ENCODE data around the gene DIO2.

DIO2 gene

DNA sequence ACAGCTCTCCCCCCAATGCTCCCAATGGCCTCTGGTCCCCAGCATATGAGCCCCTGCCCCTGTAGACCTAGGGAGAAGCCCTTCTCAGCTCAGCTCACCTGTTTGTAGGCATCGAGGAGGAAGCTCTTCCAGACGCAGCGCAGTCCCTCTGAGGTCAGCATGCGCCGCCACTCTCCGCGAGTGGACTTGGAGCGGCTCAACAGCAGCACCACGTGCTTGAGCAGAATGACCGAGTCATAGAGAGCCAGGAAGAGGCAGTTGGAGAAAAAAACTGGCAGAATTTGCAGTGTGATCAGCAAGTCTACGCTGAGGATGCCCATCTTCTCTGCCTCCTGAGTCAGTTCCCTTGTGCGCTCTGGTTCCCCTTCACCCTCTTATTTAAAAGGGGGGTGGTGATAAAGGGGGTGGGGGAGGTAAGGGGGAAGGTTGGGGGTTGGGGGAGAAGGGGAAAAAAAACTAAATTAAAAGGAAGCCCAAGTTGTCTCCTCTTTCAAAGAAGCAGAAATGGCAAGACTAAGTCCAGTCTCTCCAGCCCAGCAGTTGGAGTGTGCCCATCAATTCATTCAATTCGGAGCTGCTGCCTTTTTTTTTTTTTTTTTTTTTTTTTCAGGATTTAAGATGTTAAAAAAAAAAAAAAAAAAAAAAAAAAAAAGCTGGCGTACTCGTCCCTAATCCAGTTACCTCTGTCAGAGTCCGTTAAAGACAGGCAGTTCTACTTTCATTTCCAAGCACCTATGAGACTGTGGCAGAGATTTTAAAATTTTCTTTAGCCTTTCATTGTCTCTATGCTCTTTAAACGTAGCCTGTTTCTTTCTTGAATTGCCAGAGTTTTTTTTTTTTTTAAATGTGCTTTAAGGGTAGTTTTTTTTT is at the start of gene DIO2:
DIO2 (minus strand) TSS at position 352 of the 870 bp plus-strand sequence; CDS start at position 320, 32 bp downstream.
- no peak for DNase-seq

DNA sequence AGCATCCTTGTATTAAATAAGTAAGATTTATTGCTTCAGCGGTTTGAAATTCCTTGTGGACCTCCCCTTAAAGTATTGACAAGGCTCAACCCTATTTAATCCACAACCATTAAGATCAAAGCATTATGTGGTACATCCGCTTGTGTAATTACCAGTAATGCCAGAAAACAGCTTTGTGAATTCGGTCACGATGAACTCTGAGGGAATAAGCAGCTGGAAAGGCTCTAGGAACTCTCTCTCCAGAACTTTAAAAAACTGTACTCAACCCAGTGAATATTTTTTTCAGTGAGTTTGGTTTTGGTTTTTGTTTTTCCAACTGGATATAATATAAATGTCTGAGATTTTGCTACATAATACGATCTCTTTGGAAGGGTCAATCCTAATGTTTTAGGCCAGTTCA is 49.3 kb upstream of the DIO2 start:
- DNase-seq = no peak

DNA sequence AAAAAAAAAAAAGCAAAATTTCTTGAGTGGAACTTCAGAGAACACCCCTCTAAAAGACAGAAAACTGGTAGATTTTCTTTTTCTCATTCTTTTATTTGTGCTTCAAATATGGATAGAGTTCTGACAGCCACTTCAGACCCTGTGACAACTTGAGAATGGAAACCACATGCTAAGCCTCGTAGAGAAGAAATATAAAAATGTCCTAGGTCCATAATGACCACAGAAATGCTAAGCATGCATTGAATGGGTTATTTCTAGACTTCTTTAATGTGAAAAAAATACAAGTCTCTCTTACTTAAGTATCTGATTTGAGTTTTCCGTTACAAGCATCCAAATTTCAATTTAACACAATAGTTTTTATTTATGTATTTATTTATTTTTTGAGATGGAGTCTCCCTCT is 28.3 kb upstream of the DIO2 start:
- DNase-seq = no peak

DNA sequence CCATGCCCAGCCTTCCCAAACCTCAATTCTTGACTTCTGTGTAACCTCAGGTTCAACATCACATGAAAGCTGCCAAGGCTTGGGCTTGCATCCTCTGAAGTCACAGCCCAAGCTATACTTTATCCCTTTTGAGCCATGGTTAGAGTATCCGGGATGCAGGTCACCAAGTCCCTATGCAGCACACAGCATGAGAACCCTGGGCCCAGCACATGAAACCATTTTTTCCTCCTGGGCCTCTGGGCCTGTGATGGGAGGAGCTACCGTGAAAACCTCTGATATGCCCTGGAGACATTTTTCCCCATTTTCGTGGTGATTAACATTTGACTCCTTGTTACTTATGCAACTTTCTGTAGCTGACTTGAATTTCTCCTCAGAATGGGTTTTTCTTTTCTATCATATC is 25.8 kb upstream of the DIO2 start:
- DNase-seq = no peak

DNA sequence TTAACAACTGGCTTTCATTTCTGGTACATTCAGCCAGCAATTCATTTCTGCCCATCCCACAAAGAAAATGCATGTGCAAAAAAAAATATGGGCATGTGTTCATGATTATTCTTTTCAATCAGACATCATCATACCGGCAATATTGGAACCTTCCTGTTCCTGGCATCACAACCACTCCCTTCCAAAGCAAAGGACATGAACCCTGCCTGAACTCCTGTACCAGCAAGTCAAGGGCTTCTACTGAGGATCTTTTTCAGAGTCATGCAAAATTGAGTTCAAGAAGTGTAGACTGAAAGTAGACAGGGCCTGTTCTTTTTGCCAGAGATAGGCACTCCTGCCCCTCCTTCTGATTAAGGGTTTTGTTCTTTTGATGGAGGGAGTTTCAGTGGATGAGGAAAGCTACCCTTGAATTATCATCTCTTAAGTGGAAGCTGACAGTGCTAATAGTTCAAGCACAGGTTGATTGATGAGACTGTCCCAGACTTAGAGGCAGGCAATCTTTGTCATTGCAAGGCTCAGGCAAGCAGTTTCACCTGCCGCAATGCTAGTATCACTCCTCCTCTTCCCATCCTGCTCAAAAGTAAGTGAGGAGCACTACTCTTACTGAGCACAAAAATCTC is 22.3 kb upstream of the DIO2 start:
- no peak for DNase-seq

DNA sequence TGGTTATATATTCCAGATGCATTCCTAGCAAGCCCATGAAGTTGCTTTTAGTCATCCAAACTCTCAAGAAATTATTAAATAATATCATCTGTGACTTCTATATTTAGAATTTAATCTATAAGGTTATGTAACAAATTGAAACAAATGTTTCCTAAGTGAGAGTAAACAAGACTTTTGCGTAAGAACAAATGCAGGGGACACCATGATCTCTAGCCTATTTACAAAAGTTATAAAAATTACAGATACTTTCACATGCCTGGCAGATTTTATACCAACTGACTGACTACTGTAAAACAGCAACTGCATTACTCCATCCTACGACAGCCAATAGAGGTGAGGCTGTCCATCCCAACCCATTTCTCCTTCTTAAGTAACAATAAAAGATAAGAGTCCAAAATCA is 20.4 kb upstream of the DIO2 start:
- DNase-seq = no peak

DNA sequence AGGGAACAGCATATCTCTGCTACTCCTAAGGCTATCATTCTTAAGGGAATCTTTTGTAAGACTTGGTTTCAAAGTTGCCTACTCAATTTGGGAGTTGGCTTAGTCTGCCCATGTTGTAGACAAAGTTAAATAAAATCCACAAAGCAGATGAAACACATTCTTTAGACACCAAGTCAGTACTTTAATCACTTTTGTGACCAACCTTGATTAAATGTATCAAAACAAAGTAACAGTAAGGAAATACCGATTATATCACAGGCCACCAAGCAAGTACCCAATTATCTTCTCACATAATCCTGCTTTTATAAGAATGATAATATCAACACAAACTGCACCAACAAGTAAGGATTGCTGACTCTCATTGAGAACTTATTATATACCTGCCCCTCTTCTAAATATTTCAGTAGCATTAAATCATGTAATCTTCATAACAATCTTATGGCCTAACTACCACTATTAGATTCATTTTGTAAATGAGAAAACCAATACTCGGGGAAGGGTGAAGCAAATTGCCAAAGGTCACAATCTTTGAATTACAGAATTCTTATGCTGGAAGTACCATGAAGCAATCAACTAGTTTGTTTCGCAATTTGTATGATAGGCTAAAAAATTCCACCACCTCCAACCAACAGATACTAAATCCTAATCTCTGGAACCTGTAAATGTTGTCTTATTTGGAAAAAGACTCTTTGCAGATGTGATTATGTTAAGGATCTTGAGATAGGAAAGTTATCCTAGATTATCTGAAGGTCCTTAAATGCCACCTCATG is 12.6 kb upstream of the DIO2 start:
- DNase-seq = no peak

DNA sequence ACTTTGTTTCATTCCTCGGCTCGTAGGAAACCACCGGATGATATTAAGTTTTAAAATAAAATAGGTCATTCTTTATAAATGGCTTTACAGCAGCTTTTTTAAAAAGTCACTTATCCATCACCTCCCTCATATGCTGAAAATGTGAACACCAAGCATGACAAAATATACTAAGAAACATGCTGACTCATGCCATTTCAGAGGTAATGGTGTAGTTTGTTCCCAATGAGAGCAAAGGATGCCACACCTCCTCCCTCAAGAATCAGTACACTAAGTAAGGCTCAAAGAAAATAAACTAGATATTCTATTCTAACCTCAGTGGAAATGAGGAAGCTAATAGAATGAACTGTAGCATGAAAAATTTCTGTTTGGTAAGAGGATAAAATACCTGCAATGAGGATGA is 5.5 kb upstream of the DIO2 start:
- DNase-seq = no peak

DNA sequence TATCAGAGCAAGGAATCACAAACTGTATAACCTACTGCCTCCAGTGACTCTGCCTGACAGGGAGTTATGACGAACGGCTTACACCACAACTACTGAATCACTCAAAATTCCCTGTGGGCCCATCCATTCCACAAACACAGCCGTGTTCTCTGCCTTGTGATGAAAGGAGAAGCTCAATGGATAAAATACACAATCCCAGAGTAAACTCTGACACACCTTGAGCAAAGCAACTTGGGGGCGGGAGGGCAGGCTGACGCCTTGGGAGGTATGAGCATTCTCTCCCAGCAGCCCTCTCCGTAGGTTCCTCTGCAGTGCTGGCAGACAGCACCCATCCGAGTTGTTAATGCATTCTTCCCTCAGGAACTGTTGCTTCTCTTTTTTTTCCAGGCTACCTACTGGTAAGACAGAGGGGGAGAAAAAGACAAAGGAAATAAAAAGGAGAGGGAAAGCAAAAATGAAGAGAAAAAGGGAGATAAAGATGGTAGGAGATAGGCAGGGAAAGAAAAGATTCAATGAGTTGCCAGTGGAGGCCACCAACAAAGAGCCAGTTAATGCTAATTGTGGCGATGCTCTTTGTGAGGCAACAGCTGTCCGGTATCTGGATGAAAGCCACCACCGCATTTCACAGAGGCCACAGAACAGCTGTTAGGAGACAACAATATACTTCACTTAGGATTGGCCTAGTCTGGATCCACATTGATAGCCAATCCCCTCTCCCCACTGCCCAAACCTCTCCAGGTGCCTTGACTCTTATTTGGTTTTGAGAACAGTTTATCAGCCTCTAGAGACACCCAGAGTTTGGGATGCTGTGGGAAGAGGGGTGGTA is 4.7 kb upstream of the DIO2 start:
- no peak for DNase-seq

DNA sequence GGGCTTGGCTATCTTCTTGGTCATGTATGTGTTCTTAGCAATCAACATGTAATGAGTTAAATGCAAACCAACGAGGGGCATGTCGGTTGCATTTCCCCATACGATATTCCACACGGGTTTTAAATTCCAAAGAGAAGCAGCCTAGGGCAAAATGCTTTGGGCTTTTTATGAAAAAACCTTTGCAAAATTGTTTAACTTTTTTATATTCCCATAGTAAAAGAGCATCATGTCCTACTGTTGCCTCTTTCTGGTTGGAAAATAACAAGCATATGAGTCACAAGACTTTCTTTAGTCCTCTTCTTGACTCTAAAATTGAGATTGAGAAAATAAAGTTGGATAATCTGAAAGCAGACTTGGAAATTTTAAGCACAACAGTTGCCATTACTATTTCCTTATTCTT is 3.8 kb upstream of the DIO2 start:
- no peak for DNase-seq

DNA sequence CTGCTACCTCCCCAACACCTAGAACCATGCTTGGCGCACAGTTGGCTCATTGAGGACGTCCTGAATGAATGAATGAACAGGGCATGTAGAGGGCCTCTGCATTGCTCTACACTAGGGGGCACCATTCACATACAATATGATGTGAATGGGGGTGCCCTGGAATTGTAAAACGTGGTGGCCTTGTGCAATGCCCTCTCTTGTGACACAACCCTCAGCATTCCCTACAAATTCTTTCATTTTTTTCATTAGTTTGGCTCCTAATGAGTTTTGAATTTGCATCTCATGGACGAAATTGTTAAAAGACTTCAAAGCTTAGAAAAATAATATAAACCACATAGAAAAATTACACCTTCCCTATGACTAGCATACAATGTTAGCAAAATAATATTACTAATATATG is 2.3 kb upstream of the DIO2 start:
- no peak for DNase-seq

DNA sequence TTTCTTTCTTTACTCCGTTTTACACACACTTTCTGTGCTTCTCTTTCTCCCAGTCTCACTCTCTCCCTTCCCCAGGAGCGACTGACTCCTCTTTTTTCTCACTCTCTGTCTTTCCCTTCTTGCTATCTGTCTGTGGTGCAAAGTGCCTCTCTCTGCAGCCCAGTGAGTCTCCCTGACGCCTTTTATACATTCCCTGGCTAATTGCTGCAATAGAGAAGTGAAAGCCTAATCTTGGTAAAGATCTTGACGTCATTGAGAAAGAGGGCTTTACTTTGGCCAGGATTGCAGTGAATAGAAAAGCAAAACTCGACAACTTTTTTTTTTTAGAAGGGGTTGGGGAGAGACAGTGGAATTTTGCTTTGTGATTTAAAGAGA is 706 bp upstream of the DIO2 start:
- DNase-seq = no peak

DNA sequence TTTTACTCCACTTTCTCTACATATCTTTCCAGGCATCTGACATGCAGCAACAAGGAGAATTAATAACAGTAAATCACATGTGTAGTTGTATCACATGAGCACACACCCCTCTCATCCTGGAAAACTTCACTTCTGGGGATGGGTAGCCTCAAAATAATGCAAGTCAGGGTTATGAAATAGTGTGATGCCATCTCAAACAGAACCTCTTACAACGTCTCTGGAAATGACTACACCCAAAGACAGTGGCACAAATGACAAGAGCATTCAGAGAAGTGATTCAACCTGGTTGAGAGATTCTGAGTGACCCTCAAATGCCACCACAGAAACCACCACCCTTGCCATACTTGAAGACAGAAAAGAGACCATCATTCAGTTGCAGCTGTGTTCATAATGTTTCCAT is 2.8 kb downstream of the DIO2 start:
- no peak for DNase-seq

DNA sequence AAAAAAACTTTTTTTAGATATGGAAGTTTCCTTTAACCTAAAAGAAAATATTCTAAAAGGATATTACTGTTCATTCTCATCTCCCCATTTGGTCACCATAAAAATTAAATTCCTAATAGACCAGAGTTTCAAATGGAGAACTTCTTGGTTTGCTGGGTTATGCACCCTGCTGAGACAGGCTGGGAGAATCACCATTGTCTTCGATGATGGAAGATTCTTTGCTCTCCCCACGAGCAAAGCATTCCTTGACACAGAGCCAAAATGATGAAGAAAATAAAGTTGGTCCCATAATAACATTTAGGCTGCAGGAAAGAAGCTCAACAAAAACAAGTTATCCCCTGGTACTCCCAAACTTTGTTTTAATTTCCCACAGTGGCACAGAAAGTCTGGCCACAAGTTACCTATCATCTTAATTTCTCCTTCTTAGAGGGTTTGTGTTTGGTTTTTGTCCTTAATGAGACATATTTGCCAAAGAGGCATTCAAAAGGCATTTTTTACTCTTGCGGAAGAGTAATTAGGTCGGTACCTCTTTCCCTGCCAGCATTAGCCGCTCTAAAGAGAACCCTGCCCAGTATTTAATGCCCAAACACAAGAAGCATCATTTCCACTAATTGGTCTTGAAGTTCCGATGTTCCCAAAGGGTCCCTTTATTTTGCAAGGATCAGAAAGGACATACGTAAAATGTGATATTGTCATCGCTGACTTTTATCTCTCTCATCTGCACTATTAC is 4.8 kb downstream of the DIO2 start:
- DNase-seq = no peak

DNA sequence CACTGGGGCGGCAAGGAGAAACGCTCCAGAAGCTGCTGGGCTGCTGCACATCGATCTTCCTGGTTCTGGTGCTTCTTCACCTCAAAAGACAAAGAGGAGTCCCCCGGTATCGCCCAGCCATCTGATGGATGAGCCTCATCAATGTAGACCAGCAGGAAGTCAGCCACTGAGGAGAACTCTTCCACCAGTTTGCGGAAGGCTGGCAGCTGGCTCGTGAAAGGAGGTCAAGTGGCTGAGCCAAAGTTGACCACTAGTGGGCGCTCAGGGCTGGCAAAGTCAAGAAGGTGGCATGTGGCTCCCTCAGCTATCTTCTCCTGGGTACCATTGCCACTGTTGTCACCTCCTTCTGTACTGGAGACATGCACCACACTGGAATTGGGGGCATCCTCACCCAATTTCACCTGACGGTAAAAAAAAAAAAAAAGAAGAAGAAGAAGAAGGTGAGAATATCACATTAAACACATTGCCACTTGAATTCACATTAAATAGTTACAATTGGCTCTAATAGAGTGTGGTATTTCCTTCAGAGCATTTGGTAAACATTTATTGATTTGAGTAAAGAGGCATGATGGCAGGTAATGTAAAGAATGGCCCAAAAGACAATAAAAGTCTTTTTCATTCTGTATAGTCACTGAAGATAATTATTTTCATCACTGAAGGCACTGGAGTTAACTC is 8.3 kb downstream of the DIO2 start:
- DNase-seq = no peak

DNA sequence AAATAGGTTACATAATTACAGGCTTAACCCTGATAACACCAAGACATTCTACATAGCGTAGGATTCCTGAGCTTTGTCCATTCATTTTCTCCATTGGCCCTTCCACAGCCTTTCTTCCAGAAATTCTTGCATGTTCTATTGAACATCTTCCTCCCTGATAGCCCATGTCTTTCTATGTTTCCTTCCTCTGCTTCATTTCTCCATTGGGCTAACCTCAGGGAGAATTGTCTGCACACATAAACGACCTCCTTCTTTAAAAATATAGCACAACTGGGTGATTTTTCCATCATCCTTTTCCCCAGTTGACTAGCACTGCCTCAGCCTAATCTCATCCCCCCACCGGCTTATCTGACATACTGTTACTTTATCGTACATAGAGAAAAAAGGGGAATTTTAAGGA is 11.2 kb downstream of the DIO2 start:
- no peak for DNase-seq

DNA sequence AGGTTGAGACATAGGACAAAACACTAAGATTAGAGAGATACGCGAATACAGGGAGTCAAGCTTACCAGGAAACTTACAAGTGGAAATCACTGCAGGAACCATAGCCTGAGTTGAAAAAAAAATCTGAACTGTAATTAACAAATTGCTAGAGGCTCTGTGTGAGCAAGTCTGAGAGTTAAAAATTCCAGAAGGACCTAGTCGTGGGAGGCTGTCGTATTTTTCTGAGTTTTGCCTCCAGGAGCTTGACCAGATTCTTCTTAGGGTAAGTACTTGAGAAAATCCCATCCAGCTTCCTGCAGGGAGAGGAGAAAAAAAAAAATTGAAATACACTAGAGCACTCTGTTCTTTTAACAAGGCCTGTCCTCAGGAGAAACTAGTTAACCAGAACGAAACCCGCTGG is 22.7 kb downstream of the DIO2 start:
- no peak for DNase-seq

DNA sequence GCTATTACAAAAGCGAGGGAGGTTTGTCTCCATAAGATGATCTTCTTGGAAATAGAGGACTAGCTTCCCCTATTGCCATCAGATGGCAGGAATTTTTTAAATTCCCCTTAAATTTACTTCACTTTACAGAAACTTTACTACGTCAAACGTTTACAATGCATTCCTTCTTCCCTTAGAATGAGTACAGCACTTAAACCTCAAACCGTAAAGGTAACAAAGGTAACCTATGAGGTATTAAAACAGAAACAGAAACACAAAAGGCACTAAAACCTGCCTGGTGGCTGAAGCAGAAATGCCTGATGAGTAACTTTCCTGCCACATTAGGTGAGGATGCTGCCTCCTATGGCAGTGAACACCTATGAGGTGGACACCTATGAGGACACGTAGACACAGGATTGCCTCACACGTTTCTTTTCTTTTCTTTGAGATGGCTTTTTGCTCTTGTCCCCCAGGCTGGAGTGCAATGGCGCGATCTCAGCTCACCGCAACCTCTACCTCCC is 25.0 kb downstream of the DIO2 start:
- DNase-seq = no peak

DNA sequence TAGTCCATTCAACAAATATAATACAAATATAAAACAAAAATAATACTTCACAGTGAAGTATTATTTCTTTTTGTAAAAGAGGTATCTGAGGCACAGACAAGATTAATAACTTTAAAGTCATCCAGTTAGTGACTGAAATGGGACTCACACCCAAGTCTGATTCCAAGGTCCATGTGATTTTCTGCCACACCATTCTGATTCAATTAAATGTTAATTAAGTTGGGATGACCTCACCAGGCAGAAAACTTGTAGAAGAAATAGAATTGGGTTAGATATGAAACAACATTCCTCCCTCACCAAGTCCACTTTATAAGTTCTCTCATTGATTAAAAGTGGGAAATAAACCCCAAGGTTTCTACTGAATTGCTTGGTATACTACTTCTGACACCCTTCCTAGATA is 34.4 kb downstream of the DIO2 start:
- DNase-seq = no peak

DNA sequence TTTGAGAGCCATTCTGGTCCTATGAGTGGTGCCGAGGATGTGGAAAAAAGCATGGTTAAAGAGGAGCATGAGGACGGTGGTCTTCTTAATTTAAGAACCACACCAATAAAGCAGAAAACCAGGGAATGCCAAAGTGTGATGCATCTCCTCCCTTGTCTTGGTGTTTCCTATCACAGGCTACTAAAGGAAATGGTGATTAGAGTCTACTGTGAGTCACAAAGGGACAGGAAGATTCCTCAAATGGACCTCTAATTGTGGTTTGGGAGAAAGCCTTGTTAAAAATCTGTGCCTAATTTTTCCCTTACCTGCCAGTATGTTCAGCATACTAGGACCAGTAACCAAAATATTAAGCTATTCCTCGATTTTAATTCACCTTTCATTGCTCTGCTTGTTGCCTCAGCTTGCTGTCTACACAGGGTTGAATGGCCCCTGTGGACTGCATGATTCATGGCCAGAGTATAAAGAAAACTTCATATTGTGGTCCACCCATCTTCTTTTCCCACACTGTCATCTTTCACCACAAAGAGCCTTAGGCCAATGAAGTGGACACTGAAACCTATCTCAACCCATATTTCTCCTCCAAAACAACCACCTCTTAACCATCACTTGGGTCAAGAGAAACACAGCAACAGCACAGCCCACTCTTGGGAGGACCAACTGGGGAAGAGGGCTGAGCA is 38.8 kb downstream of the DIO2 start:
- DNase-seq = no peak
